ENCODE measurements around the gene FAM171A2. TPM values are rescaled to one million over a fixed set of nuclear protein-coding genes. Genes with fewer than 3 reads are reported as not detected.
"Not testable (repeated sequence)": the region's sequence is repeated elsewhere in the genome, so short reads cannot be mapped to it uniquely, and the experiment has no call there.

The FAM171A2 gene
- total RNA-seq = 25.0 and 28.9 TPM in 2 replicates

DNA sequence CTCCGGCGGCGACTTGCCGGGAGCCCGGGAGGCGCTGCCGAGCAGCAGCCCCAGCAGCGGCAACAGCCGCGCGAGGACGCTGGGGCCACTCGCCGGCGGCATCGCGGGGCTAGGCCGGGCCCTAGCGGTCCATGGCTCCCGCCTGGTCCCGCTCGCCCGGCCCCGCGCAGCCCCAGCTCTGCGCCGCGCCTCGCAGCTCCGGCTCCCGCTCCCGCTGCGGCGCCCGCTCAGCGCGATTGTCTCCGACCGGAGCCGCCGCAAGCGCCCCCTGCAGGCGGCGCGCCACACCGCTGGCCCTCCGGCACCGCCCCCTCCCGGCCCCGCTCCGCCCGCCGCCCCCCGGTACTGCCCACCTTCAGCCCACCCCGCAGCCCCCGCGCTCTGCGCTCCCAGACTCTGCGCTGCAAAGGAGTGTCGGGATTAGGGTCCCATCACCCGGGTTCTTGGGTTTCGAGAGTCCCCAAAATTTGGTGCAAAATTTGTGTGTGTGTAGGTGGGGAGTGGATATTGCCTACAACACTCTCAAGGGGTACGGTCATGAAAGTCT, at the start of gene FAM171A2:
FAM171A2 (minus strand) TSS at position 241 of the 547 bp plus-strand sequence; CDS start at position 102, 139 bp downstream.
- no peak for DNase-seq (ENCODE audit: extremely low read depth, low read depth, low spot score)

DNA sequence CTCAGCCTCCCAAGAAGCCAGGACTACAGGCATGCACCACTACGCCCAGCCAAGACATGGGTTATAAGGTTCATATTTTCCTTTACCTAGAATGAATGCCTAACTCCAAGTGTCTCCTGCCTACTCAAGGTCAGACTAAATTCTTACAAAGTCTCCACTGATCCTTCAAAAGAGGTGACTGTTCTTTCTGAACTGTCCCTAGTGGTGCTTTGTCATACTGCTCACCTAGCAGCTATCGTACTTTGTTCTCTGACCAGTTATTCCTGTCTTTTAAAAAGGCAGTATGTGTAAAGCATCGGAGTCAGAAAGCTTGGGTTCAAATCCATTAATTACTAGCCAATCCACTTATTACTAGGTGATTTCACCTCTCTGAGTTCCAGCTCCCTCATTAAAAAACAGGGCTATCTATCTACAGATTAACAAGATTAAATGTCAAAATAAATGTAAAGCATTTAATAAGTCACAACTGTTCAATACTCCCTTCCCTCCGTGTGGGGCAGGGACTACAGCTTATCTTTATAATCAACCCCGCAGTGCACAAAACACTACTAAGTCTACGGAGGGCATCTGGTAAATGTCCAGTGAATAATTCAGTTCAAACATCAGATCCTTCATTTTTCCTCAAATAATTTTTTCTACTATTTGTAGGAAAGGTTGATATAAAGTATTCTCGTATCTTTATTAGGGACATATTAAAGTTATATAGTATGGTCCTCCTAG, 45.8 kb upstream of the FAM171A2 start:
- DNase-seq (ENCODE audit: extremely low read depth, low read depth, low spot score) = no peak

DNA sequence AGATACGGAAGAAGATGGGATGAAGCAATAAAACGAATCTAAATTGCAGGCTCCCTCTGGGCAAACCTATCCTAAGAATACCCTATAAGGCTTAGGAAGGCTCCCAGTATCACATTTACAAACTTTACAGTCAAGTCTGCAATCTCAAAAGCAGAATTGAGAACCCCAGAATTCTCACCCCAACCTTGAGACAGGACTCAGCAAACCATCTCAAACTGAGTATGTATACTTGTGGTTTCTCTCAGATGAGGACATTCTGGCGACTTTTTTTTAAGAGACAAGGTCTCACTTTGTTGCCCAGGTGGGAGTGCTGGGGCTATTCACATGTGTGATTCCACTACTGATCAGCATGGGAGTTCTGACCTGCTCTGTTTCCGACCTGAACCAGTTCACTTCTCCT, 45.1 kb upstream of the FAM171A2 start:
- DNase-seq (ENCODE audit: extremely low read depth, low read depth, low spot score) = no peak

DNA sequence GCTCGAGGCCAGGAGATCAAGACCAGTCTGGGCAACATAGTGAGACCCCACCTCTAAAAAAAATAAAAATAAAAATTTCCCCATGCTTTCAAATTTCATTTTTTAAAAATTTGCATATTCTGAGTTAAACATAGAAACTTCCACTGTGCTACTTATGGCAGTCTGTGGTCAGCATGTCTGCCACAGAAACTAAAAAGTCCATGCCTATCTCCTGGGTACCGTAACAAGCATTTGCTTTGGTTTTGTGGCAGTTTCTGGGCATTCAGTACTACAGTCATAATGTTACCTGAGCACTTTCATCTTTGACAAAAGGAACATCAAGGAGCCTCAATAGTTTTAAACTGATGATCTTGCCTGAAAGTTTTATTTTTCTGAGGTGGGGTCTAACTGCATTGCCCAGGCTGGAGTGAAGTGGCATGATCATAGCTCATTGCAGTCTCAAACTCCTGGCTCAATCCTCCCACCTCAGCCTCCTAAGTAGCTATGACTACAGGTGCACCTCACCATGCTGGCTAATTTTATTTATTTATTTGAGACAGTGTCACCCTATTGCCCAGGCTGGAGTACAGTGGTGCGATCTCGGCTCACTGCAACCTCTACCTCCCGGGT, 39.0 kb upstream of the FAM171A2 start:
- DNase-seq (ENCODE audit: extremely low read depth, low read depth, low spot score) = no peak

DNA sequence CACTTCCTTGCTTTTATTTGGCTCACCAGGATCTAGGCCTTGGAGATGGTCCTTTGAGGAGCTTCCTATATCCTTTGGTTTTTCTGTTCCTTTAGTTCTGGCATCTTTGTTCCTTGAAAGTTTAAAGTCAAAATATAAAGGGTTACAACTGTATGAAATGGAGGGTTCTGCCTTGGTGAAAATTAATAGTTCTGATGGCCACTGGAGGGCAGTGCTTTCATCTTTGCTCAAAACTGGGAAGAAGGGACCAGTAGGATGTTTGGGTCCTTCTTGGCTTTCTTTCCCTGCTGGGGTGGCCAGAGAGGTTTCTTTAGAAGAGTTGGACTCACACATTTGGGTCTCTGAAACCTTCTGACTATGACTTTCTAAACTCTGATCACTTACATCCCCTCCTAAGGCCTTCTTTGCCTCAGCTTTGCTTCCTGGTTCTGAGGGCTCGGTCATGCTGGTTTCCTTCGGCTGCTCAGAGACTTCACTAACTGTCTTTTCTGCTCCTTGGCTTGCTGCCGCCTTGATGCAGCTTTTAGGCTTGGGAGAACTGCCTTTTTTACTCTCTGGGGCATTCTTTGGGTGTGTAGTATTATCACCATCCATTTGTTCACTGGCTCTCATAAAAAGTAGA, 36.7 kb upstream of the FAM171A2 start:
- DNase-seq (ENCODE audit: extremely low read depth, low read depth, low spot score) = no peak

GRCh38 chr17:44398692-44399691, 35.3 kb upstream of the FAM171A2 start:
- DNase-seq (ENCODE audit: extremely low read depth, low read depth, low spot score) = no peak

DNA sequence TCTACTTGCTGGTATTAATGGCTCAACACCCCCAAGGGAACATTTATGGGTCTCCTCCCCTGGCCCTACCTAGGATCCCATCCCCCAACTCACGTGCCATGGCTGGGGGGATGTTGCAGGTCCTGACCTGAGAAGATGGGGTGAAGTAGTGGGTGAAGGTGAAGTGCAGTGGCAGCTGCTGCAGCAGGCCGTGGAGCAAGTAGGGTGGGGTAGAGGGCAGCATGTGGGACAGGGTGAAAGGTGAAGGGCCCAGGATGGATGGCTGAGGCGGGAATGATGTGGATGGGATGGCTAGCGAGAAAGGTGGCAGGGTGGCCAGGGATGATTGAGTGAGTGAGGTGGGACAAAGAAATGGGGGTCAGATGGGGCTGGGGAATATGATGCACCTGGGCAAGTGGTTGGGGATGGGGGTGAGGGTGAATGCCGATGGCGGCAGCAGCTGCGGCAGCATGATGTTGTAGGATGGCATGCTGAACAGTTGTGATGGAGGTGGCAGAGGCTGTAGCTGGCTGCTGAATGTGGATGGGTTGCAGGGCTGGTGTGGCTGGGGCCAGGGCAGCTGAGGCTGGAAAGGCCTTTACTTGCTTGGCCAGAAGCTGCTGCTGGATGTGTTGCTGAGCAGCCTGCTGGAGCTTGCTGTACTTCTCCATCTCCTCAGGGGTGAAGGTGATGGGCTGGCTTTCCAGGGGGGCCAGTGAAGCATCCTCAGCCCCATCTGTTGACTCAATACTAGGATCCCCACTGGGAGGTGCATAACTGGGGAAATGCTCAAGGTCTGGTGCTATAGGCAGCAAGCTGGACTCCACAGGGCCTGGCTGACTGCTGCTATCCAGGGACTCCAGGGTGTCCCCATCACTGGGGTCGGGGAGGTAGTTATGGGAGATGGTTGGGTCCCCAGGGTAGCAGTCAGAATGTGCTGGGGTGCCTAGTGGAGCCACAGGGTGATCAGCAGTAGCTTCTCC, 34.1 kb upstream of the FAM171A2 start:
- DNase-seq (ENCODE audit: extremely low read depth, low read depth, low spot score) = no peak

- no peak for DNase-seq (ENCODE audit: extremely low read depth, low read depth, low spot score)
Observed at GRCh38 chr17:44396946-44397345, 33.3 kb upstream of the FAM171A2 start.

GRCh38 chr17:44394833-44395232, 31.2 kb upstream of the FAM171A2 start:
- DNase-seq (ENCODE audit: extremely low read depth, low read depth, low spot score) = no peak

DNA sequence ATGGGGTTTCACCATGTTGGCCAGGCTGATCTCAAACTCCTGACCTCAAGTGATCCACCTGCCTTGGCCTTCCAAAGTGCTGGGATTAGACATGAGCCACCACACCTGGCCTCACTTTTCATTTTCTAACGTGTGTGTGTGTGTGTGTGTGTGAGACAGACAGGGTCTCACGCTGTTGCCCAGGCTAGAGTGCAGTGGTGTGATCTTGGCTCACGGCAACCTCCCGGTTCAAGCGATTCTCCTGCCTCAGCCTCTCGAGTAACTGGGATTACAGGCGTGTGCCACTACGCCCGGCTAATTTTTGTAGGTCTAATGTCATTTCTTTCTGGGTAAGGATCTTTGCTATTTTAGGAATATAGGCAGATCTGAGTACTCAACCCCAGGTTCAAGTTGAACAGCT, 30.5 kb upstream of the FAM171A2 start:
- DNase-seq (ENCODE audit: extremely low read depth, low read depth, low spot score) = not testable (repeated sequence)

GRCh38 chr17:44390250-44390870, 26.7 kb upstream of the FAM171A2 start:
- no peak for DNase-seq (ENCODE audit: extremely low read depth, low read depth, low spot score)

DNA sequence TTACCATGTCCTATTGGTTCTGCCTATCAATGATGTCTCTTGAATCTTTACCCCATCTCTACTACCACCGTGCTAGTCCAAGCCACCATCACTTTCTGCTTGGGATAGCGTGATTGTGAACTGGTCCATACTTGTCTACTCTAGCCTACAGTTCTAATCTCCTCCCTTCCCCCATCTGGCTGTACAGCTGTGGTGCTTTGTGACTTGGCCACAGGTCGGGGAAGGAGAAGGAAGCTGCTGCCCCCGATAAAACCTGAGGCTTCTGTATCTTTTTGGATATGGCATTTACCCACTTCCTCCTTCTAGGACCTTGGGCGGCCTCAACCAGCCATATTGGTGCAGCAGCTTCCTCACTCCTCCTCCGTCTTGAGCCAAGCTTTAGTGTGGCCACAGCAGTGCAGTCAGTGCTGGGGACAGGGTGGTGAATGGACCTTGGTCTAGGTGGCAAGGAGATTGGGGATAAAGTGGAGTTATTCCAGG, 26.1 kb upstream of the FAM171A2 start:
- no peak for DNase-seq (ENCODE audit: extremely low read depth, low read depth, low spot score)

DNA sequence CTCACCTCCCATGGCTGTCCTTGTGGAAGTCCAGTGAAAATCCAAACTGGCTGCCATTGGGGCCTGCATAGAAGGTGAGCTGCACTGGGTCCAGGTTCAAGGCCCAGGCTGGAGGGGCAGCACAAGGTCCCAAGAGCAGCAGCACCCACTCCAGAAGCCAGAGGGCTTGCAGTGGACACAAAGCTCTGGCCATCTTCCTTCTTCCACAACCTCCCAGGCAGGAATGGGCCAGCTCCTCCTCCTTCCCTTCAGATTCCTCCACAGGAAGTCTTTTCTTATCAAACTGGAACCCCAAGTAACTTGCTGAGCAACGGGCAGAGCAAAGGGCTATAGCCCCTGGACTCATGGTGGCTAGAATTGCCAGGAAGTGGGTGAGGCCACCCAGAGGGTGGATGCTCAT, 25.6 kb upstream of the FAM171A2 start, which contains the start of gene ITGA2B:
ITGA2B (minus strand) TSS at position 369 of the 400 bp plus-strand sequence; CDS start at position 193, 176 bp downstream.
- no peak for DNase-seq (ENCODE audit: extremely low read depth, low read depth, low spot score)

- no peak for DNase-seq (ENCODE audit: extremely low read depth, low read depth, low spot score)
Observed at GRCh38 chr17:44387804-44388203, 24.2 kb upstream of the FAM171A2 start.

- DNase-seq (ENCODE audit: extremely low read depth, low read depth, low spot score) = no peak
Observed at GRCh38 chr17:44386182-44386525, 22.5 kb upstream of the FAM171A2 start.

DNA sequence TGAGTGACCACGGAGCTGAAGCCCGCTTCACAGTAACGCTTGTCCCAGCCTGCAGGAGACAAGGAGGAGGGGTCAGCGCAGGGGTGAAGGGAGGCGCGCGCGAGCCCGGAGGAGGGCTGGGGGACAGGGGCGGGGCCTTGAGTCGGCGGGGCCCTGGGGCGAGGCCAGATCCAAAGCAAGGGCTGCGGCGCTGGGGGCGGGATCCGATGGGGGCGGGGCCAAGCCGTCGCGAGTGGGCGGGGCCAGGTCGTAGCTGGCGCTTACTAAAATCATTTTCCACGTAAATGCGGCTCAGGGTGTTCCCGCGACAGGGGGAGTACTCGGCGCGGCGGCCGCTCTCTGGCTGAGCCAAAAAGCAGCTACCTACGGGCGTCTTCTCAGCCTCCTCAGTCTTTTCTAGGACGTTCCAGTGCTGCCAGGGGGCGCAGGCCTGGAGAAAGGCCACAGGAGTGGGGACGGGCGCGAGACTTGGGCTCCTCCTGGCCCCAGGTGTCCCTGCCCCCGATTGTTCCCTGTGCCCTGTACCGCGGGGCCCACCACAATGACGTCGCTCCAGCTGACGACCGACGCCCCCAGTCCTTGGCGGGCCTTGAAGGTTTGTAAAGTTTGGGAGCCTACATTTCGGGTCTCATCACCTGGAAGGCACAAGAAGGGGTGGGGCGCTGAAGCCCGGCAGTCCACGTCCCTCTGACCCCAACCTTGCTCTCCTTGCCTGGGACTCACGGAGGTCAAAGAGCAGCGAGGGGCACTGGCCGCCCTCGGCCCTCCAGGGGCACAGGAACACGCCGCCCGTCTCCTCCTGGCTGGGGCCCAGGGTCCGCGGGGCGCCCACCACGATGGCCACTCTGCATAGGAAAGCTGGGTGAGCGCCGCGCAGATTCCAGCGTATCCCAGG, 21.9 kb upstream of the FAM171A2 start:
- DNase-seq (ENCODE audit: extremely low read depth, low read depth, low spot score) = no peak

- DNase-seq (ENCODE audit: extremely low read depth, low read depth, low spot score) = no peak
Observed at GRCh38 chr17:44384823-44385286, 21.2 kb upstream of the FAM171A2 start.

Measured in glomerular endothelial cell (primary cell).